HUDEP-2 (cell line): ENCODE results near the gene TMEM196.
A peak's percentile ranks its signal among the peaks of the same experiment; 100 is the strongest.

Source experiments
- DNase-seq, 76 experiments: peaks; one replicate each; lab custom pipeline; 2025; ENCODE audit not compliant: unreplicated experiment in 76 of 76; lab: John Stamatoyannopoulos, UW

TMEM196 gene

DNA sequence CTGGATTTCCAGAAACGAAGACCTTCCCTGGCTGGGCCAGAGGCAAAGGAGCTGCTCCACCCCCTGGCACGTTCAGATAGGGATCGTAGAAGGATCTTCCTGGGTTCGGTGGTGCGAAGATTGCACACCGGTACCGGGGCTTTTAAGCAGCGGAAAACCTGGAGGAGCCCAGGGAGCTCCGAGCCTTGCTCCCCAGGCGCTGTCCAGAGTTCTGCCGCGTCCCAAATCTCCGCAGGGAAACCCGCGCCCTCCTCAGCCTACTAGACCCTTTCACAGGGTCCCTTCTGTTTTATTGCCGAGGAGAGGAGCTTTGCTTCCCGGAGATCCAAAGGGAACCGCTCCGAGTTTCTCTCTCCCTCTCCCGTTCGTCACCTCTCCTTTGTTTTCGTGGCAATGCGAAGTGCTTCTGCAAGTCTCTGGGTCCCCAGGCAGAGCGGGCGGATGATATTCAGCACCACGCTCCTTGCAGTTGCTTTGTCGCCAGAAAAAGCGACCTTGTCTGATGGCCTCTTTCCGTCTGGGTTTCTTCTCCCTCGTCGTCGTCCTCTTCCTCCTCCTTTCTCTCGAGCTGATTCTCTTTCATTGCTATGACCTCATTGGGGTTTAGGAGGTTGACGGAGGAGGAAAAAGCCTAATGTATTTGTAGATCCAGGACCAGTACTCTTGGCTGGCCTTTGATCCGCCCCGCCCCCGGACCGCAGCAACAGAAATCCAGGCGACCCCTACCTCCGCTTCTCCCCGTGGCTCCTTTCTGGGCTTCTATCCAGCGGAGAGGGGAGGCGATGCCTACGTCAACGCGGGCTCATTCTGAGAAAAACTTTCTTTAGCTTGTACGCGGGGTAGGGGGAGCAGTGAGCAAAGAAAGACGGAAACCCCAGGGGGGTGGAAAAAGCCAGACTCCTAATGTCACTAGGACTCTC lies at the start of gene TMEM196:
TMEM196 (minus strand) TSS at position 777 of the 920 bp plus-strand sequence. CDS start 921 bp downstream, outside the sequence.
- DNase-seq: no peak

- no peak for DNase-seq
Observed at GRCh38 chr7:19816128-19816527, 42.7 kb upstream of the TMEM196 start.

DNA sequence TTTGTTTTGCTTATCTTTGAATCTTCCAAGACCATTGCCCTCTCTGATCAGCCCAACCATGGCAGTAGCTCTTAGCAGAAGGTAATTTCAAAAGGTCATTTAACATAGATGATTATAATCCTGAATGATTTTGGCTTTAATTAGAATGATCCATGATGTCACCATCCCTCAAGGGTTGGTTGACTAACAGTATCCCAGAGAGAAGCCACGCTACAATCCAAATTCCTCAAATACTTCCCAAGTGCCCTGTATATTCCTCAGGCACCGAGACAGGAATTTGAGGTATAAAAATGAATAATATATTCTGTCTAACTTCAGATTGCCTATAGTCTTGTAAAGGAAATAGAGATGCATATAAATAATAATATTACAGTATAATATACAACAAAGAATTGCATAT lies 42.1 kb upstream of the TMEM196 start:
- DNase-seq: no peak

- no peak for DNase-seq
Observed at GRCh38 chr7:19814776-19815175, 41.4 kb upstream of the TMEM196 start.

DNA sequence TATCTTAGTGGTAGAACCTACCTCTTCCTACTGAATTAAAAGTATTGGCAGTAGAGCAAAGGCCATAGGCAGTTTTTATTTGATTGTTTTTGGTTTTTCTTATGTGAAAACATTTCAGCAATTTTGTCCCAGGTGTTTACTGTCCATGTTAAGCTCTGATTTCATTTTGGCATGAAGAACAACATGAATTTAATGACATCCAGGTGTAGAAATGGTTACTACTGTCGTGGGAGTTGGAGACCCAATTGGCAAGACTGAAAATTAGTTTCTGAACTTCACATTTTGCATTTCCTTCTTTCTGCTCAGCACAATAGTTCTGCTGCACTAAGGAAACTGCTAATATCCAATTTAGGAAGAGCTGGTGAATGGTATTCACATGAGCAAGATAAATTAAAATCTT lies 38.0 kb upstream of the TMEM196 start:
- DNase-seq: no peak

GRCh38 chr7:19798986-19799385 lies 25.6 kb upstream of the TMEM196 start:
- no peak for DNase-seq

- no peak for DNase-seq
Observed at GRCh38 chr7:19783541-19783940, 10.1 kb upstream of the TMEM196 start.

GRCh38 chr7:19776981-19777380 lies 3.6 kb upstream of the TMEM196 start:
- DNase-seq: no peak

- DNase-seq: no peak
Observed at GRCh38 chr7:19775578-19775977, 2.2 kb upstream of the TMEM196 start.

DNA sequence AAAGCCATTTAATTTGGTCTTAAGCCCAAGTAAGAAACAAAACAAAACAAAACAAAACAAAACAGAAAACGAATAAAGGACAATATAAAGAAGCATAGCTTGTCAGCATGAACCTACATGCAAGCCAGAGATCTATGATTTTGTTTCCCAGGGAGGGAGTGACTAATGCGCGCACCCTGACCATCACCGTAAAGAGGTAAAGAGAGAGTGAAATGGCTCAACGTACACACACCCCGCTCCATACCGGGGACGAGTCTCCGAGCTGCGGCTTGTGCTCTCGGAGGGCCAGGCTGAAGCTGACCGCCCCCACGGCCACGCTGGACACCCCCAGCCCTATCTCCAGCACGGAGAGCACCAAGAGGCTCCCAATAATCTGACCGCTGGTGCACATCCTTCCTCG lies 1.1 kb downstream of the TMEM196 start:
- no peak for DNase-seq

GRCh38 chr7:19762631-19763030 lies 10.8 kb downstream of the TMEM196 start:
- DNase-seq: no peak

DNA sequence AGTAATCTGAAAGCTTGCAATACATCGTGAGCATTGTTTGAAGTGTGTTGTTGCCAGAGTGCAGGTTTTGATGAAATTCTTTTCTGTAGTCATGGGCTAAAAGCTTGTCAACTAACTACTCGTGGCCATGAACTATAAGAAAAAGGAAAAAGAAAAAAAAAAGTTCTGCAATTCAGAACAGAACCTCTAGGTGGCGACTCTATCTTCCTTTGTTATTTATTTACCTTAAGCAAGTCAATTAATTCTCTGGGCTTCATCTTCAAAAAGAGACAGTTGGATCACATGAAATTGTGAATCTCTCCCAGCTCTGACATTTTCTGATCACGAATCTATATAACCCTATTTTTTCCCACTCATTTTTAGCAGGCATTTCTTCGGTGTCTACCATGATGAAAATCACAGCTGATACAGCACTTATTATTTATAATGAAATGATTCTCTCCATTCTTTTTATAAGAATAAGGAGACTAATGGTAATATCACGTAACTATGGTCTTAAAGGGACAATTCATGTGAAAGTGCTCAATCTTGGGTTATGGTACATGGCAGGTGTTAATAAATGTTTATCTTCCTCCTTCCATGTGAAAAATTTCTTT lies 18.8 kb downstream of the TMEM196 start:
- peak in 14 of 76 experiments; percentile 0 to 32 (median 6) for DNase-seq

GRCh38 chr7:19752020-19752419 lies 21.4 kb downstream of the TMEM196 start:
- no peak for DNase-seq

DNA sequence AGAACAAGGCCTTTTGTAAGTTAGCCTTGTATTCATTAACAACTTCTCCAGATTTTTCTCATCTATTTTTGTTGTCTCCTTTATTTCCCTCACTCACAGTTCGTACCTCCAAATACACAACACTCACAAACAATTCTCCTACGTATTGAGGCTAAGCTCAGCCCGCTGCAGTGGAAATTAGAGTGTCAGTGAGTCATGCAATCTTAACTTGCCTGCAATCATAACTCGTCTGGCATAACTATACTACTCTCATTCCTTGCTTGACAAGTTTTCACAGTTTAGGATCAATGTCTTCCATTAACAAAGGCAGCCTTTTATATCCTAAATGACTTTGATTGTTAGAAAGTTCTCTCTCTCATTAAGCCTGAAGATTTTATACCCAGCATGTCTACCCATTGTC lies 23.8 kb downstream of the TMEM196 start:
- no peak for DNase-seq

- DNase-seq: peak in 7 of 76 experiments; percentile 2 to 35 (median 10)
Observed at GRCh38 chr7:19747740-19748339, 25.6 kb downstream of the TMEM196 start.

GRCh38 chr7:19744075-19744474 lies 29.3 kb downstream of the TMEM196 start:
- no peak for DNase-seq

DNA sequence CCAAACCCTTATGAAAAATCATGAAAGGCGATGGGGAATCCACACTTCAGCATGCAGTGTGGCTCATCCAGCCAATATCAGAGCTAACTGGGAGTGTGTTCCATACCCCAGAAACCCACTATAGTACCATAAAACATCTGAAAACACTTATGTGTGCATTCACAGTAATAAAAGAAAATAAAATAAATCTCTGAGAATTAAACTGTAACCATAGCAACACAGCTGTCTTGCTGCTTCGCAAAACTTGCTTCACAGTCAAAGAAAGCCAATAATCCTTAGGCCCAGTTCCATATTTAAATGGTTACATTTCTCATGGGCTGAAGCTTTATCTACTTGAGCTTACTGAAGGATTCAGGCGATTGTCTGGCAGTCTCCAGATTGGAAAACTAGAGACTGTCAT lies 44.7 kb downstream of the TMEM196 start:
- DNase-seq: no peak

GRCh38 chr7:19725770-19726169 lies 47.6 kb downstream of the TMEM196 start:
- no peak for DNase-seq

DNA sequence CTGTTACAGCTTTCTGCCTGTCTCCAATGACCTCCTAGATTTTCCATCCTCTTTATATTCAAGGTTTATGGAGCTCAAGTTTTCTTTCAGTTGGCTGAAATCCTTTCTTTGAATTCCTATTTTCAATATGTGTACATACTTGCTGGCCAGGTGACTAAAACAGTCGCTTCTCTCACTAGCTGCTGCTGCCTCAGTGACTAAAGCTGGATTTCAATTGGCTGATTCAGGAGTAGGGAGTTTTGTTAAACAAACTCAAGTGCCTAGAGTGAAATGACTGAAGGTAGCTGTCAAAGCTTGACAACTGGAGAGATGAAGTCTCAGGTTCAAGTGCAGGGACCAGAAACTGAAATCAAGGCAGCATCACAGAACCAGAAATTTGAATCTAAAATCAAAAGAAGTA lies 57.9 kb downstream of the TMEM196 start:
- no peak for DNase-seq

- DNase-seq: peak in 28 of 76 experiments; percentile 1 to 61 (median 14)
Observed at GRCh38 chr7:19713676-19714075, 59.7 kb downstream of the TMEM196 start.

GRCh38 chr7:19709249-19709578 lies 64.2 kb downstream of the TMEM196 start:
- DNase-seq: peak in 4 of 76 experiments; percentile 24 to 35 (median 30)
